Spinal cord (tissue), 10 donors: ENCODE measurements around the gene CENPF. TPM values are rescaled to one million over a fixed set of nuclear protein-coding genes. Genes with fewer than 3 reads are reported as not detected.

ENCODE experiments used
- DNase-seq, 6 donors: peaks; one replicate each; pipeline versions ENCODE4 v3.0.0 to v3.0.0-alpha.2; 2013 to 2015; ENCODE audit warnings: low spot score in 6 of 6, low read depth in 4 of 6
- H3K27ac ChIP-seq: one replicate; pipeline ENCODE4 v1.5.1; 2013; ENCODE audit warnings: low read depth, low read length, control low read depth
- H3K27me3 ChIP-seq: one replicate; pipeline ENCODE4 v1.6.1; 2013; ENCODE audit warnings: low read length; ENCODE audit not compliant: control insufficient read depth, insufficient read depth
- H3K36me3 ChIP-seq: one replicate; pipeline ENCODE4 v1.6.1; 2013; ENCODE audit warnings: low read length; ENCODE audit not compliant: control insufficient read depth, insufficient read depth
- H3K4me1 ChIP-seq: one replicate; pipeline ENCODE4 v1.6.1; 2013; ENCODE audit warnings: low read length; ENCODE audit not compliant: control insufficient read depth, insufficient read depth
- H3K4me3 ChIP-seq: one replicate; pipeline ENCODE4 v1.5.1; 2013; ENCODE audit warnings: low read depth, low read length, control low read depth
- H3K9me3 ChIP-seq: one replicate; pipeline ENCODE4 v1.6.1; 2013; ENCODE audit warnings: low read length; ENCODE audit not compliant: control insufficient read depth, insufficient read depth
- WGBS: methylation state at CpG from one replicate; pipeline ENCODE4 v1.1.5; 2013; ENCODE audit warnings: missing lambda C conversion rate; ENCODE audit not compliant: insufficient coverage; 5-methylcytosine and 5-hydroxymethylcytosine counted together
- polyA plus RNA-seq, 2 donors: library from polyadenylated mRNA; unstranded; fragments of 120-200 nt; gene quantifications; one replicate each; pipeline ENCODE4 v1.2.1, GENCODE V29; 2013; ENCODE audit not compliant: insufficient read length in 2 of 2
- total RNA-seq, 2 donors: library from RNA; depleted of rRNA in 1 of 2; stranded (reverse); fragments of 120-200 nt in 1 of 2; fragments of >200 nt in 1 of 2; gene quantifications; one replicate each; pipeline versions ENCODE4 v1.2.3 to v1.2.4, GENCODE V29; 2013 to 2014
- donor health status: healthy.

The CENPF gene
- total and polyA plus RNA-seq, 4 donors = 22.4 to 46.6 (median 43.9) TPM

DNA sequence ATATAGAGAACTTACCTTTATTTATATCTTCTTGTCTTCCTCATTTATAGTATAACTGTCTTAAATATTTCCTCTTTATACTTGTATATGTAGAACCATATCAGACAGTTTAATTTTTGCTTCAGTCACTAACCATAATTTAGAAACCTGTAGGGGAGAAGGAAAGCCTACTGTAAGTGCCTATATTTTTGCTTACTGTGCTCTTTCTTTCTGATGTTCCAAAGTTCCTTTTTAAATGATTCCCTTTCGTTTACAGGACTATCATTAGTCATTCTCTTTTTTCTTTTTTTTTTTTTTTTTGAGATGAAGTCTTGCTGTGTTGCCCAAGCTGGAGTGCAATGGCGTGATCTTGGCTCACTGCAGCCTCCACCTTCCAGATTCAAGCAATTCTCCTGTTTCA is 109.7 kb downstream of the CENPF start:
- Histone ChIP-seq H3K27ac (no peak overlapping the region), H3K4me3 (no peak overlapping the region), H3K4me1 (no peaks in the 10 kb centered on the region), H3K27me3 (no peaks in the 10 kb centered on the region), H3K36me3 (no peaks in the 10 kb centered on the region), H3K9me3 (no peaks in the 10 kb centered on the region)
- DNase-seq = no peak
- no CpG with 5 or more reads among the region's 2 CpGs for WGBS

Other genes with a start within 250 kb of the CENPF start
- 10 to 100 TPM; 16.3 to 18.3 TPM for gene PTPN14, start 51.6 kb upstream of the CENPF start, total RNA-seq
- 10 to 100 TPM in 1 of 2 donors, 1 to 10 TPM in 1; 9.0 to 10.3 TPM for gene PTPN14, start 51.6 kb upstream of the CENPF start, polyA plus RNA-seq